Putamen (tissue), 1 donor: ENCODE measurements around the gene RLN3.
A peak's percentile ranks its signal among the peaks of the same experiment; 100 is the strongest.

Experiments used
- DNase-seq: peaks from one replicate; pipeline ENCODE4 v3.0.0-alpha.2; 2016; ENCODE audit warnings: low spot score

RLN3 gene, protein sequence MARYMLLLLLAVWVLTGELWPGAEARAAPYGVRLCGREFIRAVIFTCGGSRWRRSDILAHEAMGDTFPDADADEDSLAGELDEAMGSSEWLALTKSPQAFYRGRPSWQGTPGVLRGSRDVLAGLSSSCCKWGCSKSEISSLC

GRCh38 chr19:14027856-14028450 is at the start of gene RLN3:
TSS of gene RLN3 (plus strand) at chr19:14028148. CDS start at chr19:14028205, 57 bp downstream.
- DNase-seq, result no peak

- peak; percentile 26 for DNase-seq
Observed at GRCh38 chr19:13978351-13979243, 49.4 kb upstream of the RLN3 start.

- DNase-seq, result no peak
Observed at GRCh38 chr19:13979244-13979615, 48.7 kb upstream of the RLN3 start.

- DNase-seq, result no peak
Observed at GRCh38 chr19:13979686-13980085, 48.3 kb upstream of the RLN3 start.

DNA sequence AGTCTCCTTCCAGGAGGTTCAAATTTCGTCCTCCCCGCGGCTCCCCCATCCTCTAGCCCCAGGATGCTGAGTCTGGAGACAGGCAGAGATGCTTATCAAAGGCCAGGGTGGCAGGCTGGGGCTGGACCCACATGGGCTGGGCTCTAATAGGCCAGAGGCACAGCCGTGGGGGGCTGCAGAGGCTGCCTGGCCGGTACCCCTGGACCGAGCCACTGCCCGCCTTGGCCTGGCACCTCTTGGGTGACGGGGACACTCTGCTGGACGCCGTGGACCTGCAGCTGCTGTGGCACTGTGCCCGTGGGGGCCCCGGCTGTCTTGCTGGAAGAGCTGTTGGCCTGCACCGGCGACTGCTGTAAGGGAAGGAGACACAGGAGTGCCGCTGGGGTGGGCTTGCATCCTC is 47.6 kb upstream of the RLN3 start:
- no peak for DNase-seq

DNA sequence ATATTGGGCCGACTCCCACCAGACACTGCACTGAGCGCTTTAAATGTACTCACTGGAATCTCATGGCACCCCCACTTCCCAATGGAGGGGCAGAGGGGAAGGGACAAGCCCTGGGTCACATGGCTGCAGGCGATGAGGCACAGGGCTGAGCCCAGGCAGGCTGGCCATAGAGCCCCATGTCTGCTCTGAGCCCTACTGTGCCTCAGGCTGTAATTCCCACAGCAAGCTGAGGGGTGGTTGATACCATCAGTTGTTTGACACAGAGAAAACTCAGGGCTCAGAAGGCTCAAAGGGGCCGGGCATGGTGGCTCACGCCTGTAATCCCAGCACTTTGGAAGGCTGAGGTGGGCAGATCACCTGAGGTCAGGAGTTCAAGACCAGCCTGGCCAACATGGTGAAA is 46.9 kb upstream of the RLN3 start:
- no peak for DNase-seq

- DNase-seq, result no peak
Observed at GRCh38 chr19:13981467-13981866, 46.5 kb upstream of the RLN3 start.

- no peak for DNase-seq
Observed at GRCh38 chr19:13981988-13982501, 45.9 kb upstream of the RLN3 start.

- no peak for DNase-seq
Observed at GRCh38 chr19:13982773-13983172, 45.2 kb upstream of the RLN3 start.

- DNase-seq, result no peak
Observed at GRCh38 chr19:13983213-13983889, 44.6 kb upstream of the RLN3 start.

DNA sequence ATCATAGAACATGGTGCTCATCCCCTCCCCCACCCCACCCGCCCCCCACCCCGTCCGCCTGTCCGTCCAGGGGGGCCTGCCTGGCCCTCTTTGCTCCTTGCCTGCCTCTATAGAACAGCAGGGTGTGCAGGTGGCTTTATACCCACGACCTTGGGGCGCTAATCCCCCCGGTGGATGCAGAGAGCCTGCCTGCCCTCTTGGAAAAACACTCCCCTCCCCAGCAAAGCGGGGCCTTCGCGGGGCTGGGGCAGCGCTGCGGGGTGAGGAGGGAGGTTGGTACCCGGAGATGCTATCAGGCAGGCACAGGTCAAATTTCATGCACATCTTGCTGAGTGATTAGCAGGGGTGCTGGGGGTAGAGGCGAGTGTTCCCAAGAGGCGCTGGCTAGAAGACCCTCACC is 43.8 kb upstream of the RLN3 start:
- DNase-seq, result no peak

GRCh38 chr19:13984875-13985741 is 42.8 kb upstream of the RLN3 start:
- DNase-seq, result no peak

- no peak for DNase-seq
Observed at GRCh38 chr19:13985771-13986347, 42.1 kb upstream of the RLN3 start.

DNA sequence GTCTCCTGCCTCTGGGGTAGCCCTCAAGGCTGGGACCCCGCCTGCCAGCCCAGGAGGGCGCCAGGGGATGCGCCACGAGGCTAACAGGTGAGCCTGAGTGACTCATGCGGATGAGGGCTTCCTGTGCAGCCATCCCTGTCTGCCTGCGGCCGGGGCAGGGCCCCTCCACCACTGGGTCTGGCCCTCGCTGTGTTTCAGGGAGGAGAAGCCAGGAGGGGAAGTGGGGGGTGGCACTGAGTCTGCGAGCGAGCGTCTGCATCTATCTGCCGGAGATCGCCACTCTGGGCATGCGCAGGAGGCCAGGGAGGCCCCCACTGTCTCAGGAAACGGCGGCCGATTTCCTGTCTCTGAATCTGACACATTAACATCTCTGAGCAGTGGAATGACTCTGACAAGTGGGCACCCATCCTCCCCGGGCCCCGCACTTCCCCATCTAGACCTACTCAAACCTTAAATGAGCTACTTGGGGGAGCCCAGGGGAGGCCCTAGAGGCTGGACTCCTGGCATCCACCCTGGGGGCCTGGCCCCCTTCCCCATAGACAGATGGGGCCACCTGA is 41.5 kb upstream of the RLN3 start:
- peak; percentile 55 for DNase-seq

DNA sequence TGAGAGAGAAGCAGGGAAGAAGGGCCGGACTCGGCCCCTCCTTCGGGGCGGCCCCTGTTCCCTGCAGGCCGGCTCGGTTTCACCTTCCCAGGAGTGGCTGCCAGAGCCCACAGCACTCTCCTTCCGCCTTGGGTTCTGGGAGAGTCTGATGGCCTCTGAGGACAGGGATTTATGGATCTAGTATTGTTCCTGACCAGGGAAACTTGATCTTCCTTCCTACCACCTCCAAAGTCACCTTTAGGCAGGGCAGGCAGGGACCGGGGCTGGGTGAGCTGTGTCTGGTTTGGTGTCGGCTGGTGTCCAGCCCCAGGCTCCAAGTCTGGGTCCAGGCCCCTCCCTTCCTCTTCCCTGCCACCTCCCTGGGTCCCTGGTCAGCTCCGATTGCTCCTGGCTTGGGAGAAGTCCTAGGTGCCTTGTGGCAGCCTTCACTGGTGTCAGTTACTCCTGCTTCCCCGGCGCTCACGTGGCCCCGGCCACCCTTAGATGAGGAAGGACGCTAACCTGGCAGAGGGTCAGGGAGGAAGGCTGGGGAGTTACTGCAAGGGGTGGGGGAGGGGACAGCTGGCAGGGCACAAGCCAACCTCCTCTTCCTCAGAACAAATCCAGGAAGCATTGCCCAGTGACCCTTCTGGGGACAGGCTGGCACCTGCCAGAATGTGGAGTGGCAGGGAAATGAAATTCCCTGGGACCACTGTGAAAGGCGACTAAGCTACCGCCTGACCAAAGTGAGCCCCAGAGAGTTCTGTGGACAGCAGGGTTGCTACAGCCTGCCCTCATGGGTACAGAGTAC is 40.7 kb upstream of the RLN3 start:
- DNase-seq, result peak; percentile 53

DNA sequence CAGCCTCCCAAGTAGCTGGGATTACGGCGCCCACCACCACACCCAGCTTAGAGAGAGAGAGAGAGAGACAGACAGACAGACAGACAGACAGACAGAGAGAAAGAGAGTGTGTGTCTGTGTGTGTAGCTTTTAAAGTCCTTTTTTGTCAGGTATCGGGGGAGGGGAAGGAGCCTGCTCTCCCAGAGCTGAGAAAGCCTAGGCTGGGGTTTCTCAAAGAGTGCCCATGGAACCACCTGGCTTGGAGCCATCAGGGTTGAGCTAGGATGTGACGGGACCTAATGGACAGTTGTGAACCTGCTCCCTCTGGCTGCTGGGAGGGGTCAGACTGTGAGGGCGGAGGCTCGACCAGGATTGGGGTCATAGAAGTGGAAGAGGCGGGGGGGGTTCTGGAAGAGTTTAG is 38.5 kb upstream of the RLN3 start:
- no peak for DNase-seq

GRCh38 chr19:13990085-13990484 is 37.9 kb upstream of the RLN3 start:
- no peak for DNase-seq

DNA sequence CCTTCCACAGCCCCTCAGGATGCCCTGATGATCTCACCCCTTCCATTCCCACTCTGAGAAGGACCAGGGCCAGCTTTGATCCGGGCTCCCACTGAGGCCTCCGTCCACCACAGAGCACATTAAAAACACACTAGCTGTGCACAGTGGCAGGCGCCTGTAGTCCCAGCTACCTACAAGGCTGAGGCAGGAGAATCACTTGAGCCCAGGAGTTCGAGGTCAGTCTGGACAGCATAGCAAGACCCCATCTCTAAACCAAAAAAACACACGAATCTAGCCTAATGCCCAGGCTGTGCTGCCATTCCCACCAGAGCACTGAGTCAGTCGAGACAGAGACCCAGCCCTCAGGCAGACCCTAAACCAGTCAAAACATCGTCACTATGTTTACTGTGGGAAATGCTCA is 35.9 kb upstream of the RLN3 start:
- DNase-seq, result no peak

- no peak for DNase-seq
Observed at GRCh38 chr19:13993590-13994300, 34.2 kb upstream of the RLN3 start.
